ENCODE data around the gene TUBB2A. TPM values are rescaled to one million over a fixed set of nuclear protein-coding genes. Genes with fewer than 3 reads are reported as not detected.
"Not testable (repeated sequence)": the region's sequence is repeated elsewhere in the genome, so short reads cannot be mapped to it uniquely, and the experiment has no call there.

Gene TUBB2A
- total RNA-seq, 2 donors from 2014 or later, result 30.8 to 70.4 TPM

GRCh38 chr6:3159805-3160781 is 2.7 kb upstream of the TUBB2A start:
- ATAC-seq (ENCODE audit: insufficient number of reproducible peaks, low FRiP score, low read depth) (no peak), DNase-seq (ENCODE audit: low spot score) (no peak)
- Histone ChIP-seq H3K27ac (peak overlapping the region in 1 of 2 donors; percentile 23), H3K27me3 (replicated peaks; ENCODE audit: insufficient read depth) (no peaks in the 10 kb centered on the region), H3K36me3 (no peaks in the 10 kb centered on the region), H3K4me3 (no peak overlapping the region), H3K4me1 (ENCODE audit: control insufficient read depth in 1 of 2, low read depth in 2 of 2) (peaks cover 4 to 17% of the 10 kb centered on the region in 2 donors), H3K9me3 (no peaks in the 10 kb centered on the region)
- no peak for TF ChIP-seq CTCF (IDR thresholded peaks at IDR 0.05)

- H3K27me3 ChIP-seq (replicated peaks; ENCODE audit: insufficient read depth); ATAC-seq (ENCODE audit: insufficient number of reproducible peaks, low FRiP score, low read depth); DNase-seq (ENCODE audit: low spot score); H3K9me3 ChIP-seq; H3K36me3 ChIP-seq: not testable (repeated sequence)
- Histone ChIP-seq H3K27ac (peak overlapping the region; percentile 98 to 99), H3K4me3 (peak overlapping the region; percentile 96), H3K4me1 (ENCODE audit: control insufficient read depth in 1 of 2, low read depth in 2 of 2) (peaks cover 0 to 13% of the 10 kb centered on the region in 2 donors)
Observed at GRCh38 chr6:3156184-3157130, 887 bp downstream of the TUBB2A start.

GRCh38 chr6:3155416-3155815 is 1.9 kb downstream of the TUBB2A start:
- ATAC-seq (ENCODE audit: insufficient number of reproducible peaks, low FRiP score, low read depth); DNase-seq (ENCODE audit: low spot score): not testable (repeated sequence)

GRCh38 chr6:3152689-3153088 is 4.7 kb downstream of the TUBB2A start:
- DNase-seq (ENCODE audit: low spot score) (no peak), ATAC-seq (ENCODE audit: insufficient number of reproducible peaks, low FRiP score, low read depth) (no peak)
- H3K4me1 ChIP-seq (ENCODE audit: control insufficient read depth in 1 of 2, low read depth in 2 of 2), result peaks cover 0 to 6% of the 10 kb centered on the region in 2 donors
- no peaks in the 10 kb centered on the region for H3K9me3 ChIP-seq
- H3K36me3 ChIP-seq, result no peaks in the 10 kb centered on the region
- TF ChIP-seq CTCF (IDR thresholded peaks at IDR 0.05), result no peak
- no peak overlapping the region for H3K4me3 ChIP-seq
- H3K27me3 ChIP-seq (replicated peaks; ENCODE audit: insufficient read depth), result no peaks in the 10 kb centered on the region
- H3K27ac ChIP-seq, result no peak overlapping the region

More at GRCh38 chr6:3155416-3155815, 1.9 kb downstream of the TUBB2A start:
- peaks cover 0 to 13% of the 10 kb centered on the region in 2 donors for H3K4me1 ChIP-seq (ENCODE audit: control insufficient read depth in 1 of 2, low read depth in 2 of 2)
- H3K27me3 ChIP-seq (replicated peaks; ENCODE audit: insufficient read depth); H3K27ac ChIP-seq; H3K9me3 ChIP-seq; H3K36me3 ChIP-seq; H3K4me3 ChIP-seq: not testable (repeated sequence)

- Histone ChIP-seq H3K4me1 (ENCODE audit: control insufficient read depth in 1 of 2, low read depth in 2 of 2) (peaks cover 0 to 6% of the 10 kb centered on the region in 2 donors), H3K27ac (no peak overlapping the region), H3K27me3 (replicated peaks; ENCODE audit: insufficient read depth) (no peaks in the 10 kb centered on the region), H3K36me3 (no peaks in the 10 kb centered on the region), H3K4me3 (no peak overlapping the region), H3K9me3 (no peaks in the 10 kb centered on the region)
- ATAC-seq (ENCODE audit: insufficient number of reproducible peaks, low FRiP score, low read depth) (no peak), DNase-seq (ENCODE audit: low spot score) (no peak)
- no peak for TF ChIP-seq CTCF (IDR thresholded peaks at IDR 0.05)
Observed at GRCh38 chr6:3151691-3152090, 5.7 kb downstream of the TUBB2A start.
